GM12891 (cell line): ENCODE measurements around the gene CYBA.

ENCODE experiments used
- PAX5 ChIP-seq: IDR thresholded peaks from 2 replicates; pipeline ENCODE4 v1.6.1; 2011; ENCODE audit warnings: low read length, moderate library complexity, mild to moderate bottlenecking; ENCODE audit not compliant: insufficient read depth, severe bottlenecking
- POLR2A ChIP-seq: IDR thresholded peaks from 2 replicates; pipeline ENCODE4 v1.6.1; 2011; ENCODE audit warnings: low read depth, low read length, control low read depth
- POLR2AphosphoS5 ChIP-seq: IDR thresholded peaks from 2 replicates; pipeline ENCODE4 v1.6.1; 2011; ENCODE audit warnings: low read depth, low read length, control low read depth
- SPI1 ChIP-seq: IDR thresholded peaks from 2 replicates; pipeline ENCODE4 v1.6.1; 2011; ENCODE audit warnings: low read depth, low read length, control low read depth
- TAF1 ChIP-seq: IDR thresholded peaks from 2 replicates; pipeline ENCODE4 v1.6.1; 2011; ENCODE audit warnings: low read depth, low read length, control low read depth

- no peak for TF ChIP-seq TAF1
- no peak for TF ChIP-seq POLR2A
- no peak for TF ChIP-seq POLR2AphosphoS5
- no peak for TF ChIP-seq SPI1
- TF ChIP-seq PAX5, result no peak
These were observed 17.1 kb downstream of the CYBA start for GRCh38 chr16:88633684-88634140.
